ENCODE data around the gene CAMK2D. TPM values are rescaled to one million over a fixed set of nuclear protein-coding genes. Genes with fewer than 3 reads are reported as not detected.

Gene CAMK2D
- total RNA-seq, 1 experiment from 2014 or later, result 7.1 TPM

DNA sequence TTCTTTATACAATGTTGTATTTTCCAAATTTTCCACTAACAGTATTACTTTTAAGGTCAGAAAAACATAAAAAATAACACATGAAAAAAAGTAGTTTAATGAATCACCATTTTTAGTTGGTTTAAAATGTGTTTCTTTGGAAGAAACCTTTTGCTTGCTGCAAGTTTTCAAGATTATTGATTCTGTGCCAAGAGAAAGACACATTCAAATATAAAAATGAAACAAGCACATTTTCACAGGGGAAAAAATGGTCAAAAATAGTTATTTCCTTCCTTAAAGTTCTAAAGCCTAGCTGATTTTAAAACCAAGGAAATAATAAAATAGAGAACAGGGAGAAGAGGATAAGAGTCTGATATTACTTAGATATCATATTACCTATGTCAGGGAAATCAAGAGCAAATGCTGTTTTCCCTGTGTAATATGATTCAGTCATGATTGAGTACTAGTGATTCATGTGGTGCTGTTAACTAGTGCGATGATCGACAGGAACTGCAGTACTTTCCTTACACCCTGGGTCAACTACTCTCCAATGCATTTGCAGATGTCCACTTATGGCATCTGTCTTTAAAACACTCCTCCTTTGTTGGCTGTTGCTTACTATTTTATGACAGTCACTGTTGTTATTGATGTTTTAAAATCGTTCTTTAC is 103.8 kb downstream of the CAMK2D start:
- no peak overlapping the region for H2AFZ ChIP-seq
- peaks cover 8% of the 10 kb centered on the region for H3K4me1 ChIP-seq (replicated peaks; ENCODE audit: insufficient read depth)
- H3K9me2 ChIP-seq (ENCODE audit: insufficient read depth), result no peaks in the 10 kb centered on the region
- no peak overlapping the region for H3K4me2 ChIP-seq
- H3K79me2 ChIP-seq (ENCODE audit: low read depth), result no peaks in the 10 kb centered on the region
- TF ChIP-seq, protein P1, sequence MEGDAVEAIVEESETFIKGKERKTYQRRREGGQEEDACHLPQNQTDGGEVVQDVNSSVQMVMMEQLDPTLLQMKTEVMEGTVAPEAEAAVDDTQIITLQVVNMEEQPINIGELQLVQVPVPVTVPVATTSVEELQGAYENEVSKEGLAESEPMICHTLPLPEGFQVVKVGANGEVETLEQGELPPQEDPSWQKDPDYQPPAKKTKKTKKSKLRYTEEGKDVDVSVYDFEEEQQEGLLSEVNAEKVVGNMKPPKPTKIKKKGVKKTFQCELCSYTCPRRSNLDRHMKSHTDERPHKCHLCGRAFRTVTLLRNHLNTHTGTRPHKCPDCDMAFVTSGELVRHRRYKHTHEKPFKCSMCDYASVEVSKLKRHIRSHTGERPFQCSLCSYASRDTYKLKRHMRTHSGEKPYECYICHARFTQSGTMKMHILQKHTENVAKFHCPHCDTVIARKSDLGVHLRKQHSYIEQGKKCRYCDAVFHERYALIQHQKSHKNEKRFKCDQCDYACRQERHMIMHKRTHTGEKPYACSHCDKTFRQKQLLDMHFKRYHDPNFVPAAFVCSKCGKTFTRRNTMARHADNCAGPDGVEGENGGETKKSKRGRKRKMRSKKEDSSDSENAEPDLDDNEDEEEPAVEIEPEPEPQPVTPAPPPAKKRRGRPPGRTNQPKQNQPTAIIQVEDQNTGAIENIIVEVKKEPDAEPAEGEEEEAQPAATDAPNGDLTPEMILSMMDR (conservative IDR thresholded peaks at IDR 0.05), result no peak
- TF ChIP-seq EZH2 (IDR thresholded peaks at IDR 0.05; ENCODE audit: low read depth), result no peak
- ChIA-PET CTCF (no interaction called here), POLR2A (ENCODE audit: unreplicated experiment) (no interaction called here)
- H3K27ac ChIP-seq, result no peak overlapping the region
- H3K36me3 ChIP-seq (ENCODE audit: low read depth), result no peaks in the 10 kb centered on the region
- DNase-seq, result no peak
- no peaks in the 10 kb centered on the region for H4K20me1 ChIP-seq (ENCODE audit: insufficient read depth)
- H3F3A ChIP-seq (ENCODE audit: insufficient read depth, low read depth), result no peaks in the 10 kb centered on the region; the same call in 1 of the 2 replicates
- no peaks in the 10 kb centered on the region for H3K27me3 ChIP-seq (ENCODE audit: insufficient read depth, low read depth)
- H3K4me3 ChIP-seq, result no peak overlapping the region
- intact Hi-C loops (cut with micrococcal nuclease; ENCODE audit: unreplicated experiment), result no loop called here
- no peaks in the 10 kb centered on the region for H3K9me3 ChIP-seq (ENCODE audit: insufficient read depth, low read depth)
- BruUV-seq (replicated peaks), result no TSS peak

DNA sequence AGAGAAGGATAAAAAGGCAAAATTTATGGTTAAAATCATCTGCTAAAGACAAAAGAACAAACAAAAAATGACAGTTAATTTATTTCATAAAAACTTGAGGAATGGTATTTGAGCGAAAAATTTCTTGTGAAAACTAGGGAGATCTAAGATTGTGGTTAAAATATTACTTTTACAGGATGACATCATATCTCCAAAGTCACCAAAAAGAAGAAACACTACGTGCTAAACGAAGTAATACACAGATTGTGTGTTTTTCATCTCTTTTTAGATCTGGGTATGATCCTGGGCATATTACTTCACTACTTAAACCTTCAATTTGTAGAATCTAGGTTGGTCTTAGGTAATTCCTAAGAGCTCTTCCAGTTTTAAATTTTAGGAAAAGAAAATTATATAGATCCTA is 107.7 kb downstream of the CAMK2D start:
- Histone ChIP-seq H3K36me3 (ENCODE audit: low read depth) (no peaks in the 10 kb centered on the region), H3K9me3 (ENCODE audit: insufficient read depth, low read depth) (peaks cover 3% of the 10 kb centered on the region; the same call in 1 of the 2 replicates), H3K4me3 (no peak overlapping the region), H4K20me1 (ENCODE audit: insufficient read depth) (no peaks in the 10 kb centered on the region), H2AFZ (no peak overlapping the region), H3K4me1 (replicated peaks; ENCODE audit: insufficient read depth) (peaks cover 8% of the 10 kb centered on the region), H3K27ac (no peak overlapping the region), H3K9me2 (ENCODE audit: insufficient read depth) (no peaks in the 10 kb centered on the region), H3K4me2 (no peak overlapping the region), H3K27me3 (ENCODE audit: insufficient read depth, low read depth) (no peaks in the 10 kb centered on the region), H3K79me2 (ENCODE audit: low read depth) (no peaks in the 10 kb centered on the region), H3F3A (ENCODE audit: insufficient read depth, low read depth) (no peaks in the 10 kb centered on the region; the same call in 1 of the 2 replicates)
- TF ChIP-seq EZH2 (IDR thresholded peaks at IDR 0.05; ENCODE audit: low read depth), result no peak
- TF ChIP-seq, protein P1 (conservative IDR thresholded peaks at IDR 0.05), result no peak
- DNase-seq, result no peak
- ChIA-PET POLR2A (ENCODE audit: unreplicated experiment) (no interaction called here), CTCF (no interaction called here)
- no TSS peak for BruUV-seq (replicated peaks)
- intact Hi-C loops (cut with micrococcal nuclease; ENCODE audit: unreplicated experiment), result no loop called here

DNA sequence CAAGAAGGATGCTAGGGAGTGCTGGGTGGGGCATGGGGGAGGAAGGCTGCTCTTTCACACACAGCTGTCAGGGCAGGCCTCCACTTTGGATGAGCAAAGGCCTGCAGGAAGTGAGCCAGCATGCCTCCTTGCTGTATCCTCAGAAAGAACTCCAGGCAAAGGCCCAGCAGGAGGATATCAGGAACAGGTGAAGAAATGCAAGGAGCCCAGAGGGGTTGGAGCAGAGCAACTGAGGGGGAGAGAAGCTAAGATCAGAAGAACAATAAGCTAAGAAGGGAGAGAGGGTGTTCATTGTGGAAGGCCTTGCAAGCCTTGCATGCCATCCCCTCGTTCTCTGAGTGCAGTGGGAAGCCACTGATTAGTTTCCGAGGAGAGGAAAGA is 115.1 kb downstream of the CAMK2D start:
- Histone ChIP-seq H3K9me2 (ENCODE audit: insufficient read depth) (no peaks in the 10 kb centered on the region), H3K36me3 (ENCODE audit: low read depth) (no peaks in the 10 kb centered on the region), H3K4me3 (no peak overlapping the region), H3K4me2 (peak overlapping the region; percentile 52), H2AFZ (no peak overlapping the region), H3K4me1 (replicated peaks; ENCODE audit: insufficient read depth) (peaks cover 34% of the 10 kb centered on the region), H4K20me1 (ENCODE audit: insufficient read depth) (no peaks in the 10 kb centered on the region), H3K9me3 (ENCODE audit: insufficient read depth, low read depth) (peaks cover 3% of the 10 kb centered on the region; the same call in 1 of the 2 replicates), H3K27ac (peak overlapping the region; percentile 29), H3F3A (ENCODE audit: insufficient read depth, low read depth) (peaks cover 17% of the 10 kb centered on the region; the same call in 1 of the 2 replicates), H3K79me2 (ENCODE audit: low read depth) (no peaks in the 10 kb centered on the region), H3K27me3 (ENCODE audit: insufficient read depth, low read depth) (no peaks in the 10 kb centered on the region)
- intact Hi-C loops (cut with micrococcal nuclease; ENCODE audit: unreplicated experiment), result no loop called here
- DNase-seq, result peak; percentile 4 to 36
- BruUV-seq (replicated peaks), result no TSS peak
- TF ChIP-seq, protein P1 (conservative IDR thresholded peaks at IDR 0.05), result no peak
- TF ChIP-seq EZH2 (IDR thresholded peaks at IDR 0.05; ENCODE audit: low read depth), result no peak
- POLR2A ChIA-PET (ENCODE audit: unreplicated experiment), result no interaction called here
- CTCF ChIA-PET, result no interaction called here

Measured in PC-9 (cell line).